SW 1271 (cell line): ENCODE results near the gene STT3B.

ENCODE experiments used
- DNase-seq, 2 experiments: peaks; one replicate each; lab custom pipeline; 2025; lab: John Stamatoyannopoulos, UW

STT3B gene

DNA sequence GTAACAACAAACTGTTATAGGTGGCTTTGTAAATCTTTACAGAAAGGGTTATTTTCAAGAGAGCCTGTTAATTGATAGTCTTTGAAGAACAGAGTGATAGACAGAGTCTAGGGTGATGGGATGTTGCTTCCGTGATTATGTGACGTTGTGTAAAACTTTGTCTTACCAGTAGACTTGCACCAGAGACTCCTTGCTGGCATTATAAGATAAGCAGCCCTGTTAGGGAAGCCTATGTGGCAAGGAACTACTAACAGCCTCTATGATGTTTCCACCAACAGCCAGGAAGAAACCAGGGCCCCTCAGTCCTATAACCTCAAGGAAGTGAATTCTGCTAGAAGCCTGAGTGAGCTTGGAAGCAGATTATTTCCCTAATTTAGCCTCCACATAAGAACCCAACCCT is 18.9 kb downstream of the STT3B start:
- DNase-seq, result no peak

DNA sequence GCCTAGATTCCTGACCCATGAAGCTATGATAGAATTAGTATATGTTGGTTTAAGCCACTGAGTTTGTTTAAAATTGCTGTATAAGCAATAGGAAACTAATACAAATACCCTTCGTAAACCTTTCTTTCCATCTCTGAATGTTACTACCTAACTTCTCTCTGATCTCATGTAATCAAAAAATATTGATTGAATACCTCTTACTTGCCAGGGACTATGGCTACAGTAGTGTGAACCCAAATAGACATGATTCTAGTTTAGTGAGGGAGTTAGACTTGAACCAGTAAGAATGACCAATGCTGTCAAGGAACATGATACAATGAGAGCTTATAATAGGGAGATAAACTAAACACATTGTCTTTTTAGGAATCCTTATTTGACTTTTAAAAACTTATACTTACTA is 19.4 kb downstream of the STT3B start:
- DNase-seq, result no peak

DNA sequence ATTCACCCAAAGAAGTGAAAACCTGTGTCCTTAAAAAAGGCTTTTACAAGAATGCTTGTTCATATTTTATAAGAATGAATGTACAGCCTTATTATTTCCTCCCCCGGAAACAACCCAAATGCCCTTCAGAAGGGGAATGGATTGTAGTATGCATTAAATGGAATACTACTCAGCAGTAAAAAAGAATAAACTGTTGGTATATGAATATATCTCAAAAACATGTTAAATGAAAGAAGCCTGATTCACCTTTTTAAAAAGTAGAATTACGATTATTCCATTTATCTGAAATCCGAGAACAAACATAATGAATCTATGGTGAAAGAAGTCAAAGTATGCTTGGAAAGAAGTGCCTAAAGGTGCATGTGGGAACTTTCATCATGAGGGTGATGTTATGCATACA is 20.5 kb downstream of the STT3B start:
- no peak for DNase-seq

DNA sequence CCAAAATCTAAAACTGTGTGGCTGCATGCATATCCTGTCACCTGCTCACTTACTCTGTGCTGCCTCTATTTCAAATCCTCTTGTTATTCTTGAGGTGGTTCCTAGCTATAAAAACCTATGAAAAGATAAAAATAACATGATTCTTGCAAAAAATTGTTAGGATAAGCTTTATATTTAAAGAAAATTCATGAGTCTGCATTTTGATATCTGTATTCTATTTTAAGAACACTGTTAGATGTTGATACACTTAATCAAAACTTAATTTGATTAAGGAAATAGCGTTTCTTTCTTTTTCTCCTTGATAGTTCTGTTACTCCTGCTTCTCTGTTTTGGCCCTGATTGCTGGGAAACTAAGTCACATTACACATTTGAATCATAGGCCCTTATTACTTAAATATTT is 22.5 kb downstream of the STT3B start:
- DNase-seq, result no peak

DNA sequence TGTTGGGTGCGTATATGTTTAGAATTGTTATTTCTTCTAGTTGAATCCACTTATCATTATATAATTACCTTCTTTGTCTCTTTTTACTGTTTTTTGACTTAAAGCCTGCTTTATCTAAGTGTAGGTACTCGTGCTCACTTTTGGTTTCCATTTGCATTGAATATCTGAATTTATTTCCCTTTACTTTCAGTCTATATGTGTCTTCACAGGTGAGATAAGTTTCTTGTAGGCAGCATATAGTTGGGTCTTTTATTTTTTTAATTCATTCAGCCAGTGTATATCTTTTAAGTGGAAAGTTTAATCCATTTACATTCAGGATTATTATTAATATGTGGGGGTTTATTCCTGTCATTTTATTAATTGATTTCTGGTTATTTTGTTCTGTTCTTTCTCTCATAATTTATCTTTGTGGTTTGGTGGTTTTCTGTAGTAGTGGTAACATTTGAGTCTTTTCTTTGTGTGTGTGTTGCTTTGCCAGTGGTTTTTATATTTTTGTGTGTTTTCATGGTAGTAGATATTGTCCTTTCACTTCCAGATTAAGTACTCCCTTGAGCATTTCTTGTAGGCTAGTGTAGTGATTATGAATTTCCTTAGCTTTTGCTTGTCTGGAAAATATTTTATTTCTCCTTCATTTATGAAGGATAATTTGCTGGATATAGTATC is 27.3 kb downstream of the STT3B start:
- no peak for DNase-seq

DNA sequence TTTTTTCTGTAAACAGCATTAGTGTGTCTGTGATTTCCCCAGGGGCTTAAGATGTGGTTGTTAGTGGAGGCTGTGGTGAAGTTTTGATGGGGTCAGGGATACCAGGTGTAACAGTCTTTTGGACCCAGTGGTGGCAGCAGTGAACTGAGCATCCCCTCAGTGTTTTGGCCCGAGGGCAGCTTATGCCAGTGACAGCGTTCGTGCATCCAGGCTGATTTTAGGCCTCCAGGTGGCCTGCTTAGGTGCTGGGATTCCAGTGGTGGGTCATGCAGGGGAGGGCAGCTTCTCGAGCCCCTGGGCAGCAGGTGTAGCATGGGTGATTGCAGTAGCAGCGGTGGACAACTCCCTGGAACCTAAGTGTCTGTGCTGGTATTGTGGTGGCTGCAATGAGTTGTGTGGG is 29.2 kb downstream of the STT3B start:
- no peak for DNase-seq

DNA sequence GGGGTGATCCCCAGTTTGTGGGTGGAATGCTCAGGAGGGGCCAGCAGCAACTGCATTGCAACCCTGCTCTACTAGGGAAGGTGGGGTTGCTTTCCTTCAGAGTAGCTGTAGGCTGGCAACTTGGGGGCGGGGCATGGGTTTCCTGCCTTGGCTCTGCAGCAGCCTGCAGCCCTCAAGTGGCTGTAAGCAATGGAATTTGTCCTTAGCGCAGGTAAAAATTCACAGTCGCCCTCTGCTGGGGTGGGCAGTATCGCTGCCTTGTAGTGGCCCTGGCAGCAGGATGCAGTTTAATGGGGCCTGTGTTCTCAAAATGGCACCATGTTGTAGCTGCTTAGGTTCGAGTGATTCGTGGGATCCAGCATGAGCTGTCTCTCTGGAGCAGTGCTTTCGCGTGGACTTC is 29.8 kb downstream of the STT3B start:
- DNase-seq, result no peak

DNA sequence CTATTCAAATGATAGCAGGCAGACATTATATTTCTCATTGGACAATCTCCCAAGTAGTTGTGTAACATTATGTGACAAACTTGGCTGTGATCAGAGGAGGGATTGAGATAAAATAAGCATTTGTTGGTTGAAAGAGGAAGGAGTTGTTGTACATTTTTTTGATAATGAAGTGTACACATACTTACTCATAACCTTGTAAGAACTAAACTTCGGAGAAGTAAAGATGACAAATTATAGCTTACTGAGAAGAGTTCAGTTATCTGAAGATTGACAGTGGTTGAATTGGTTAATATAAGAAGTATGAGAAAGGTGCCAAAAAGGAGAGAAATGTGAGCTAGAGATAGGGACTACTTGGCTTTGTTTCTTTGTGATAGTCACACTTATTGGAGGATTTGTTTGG is 32.6 kb downstream of the STT3B start:
- DNase-seq, result no peak

DNA sequence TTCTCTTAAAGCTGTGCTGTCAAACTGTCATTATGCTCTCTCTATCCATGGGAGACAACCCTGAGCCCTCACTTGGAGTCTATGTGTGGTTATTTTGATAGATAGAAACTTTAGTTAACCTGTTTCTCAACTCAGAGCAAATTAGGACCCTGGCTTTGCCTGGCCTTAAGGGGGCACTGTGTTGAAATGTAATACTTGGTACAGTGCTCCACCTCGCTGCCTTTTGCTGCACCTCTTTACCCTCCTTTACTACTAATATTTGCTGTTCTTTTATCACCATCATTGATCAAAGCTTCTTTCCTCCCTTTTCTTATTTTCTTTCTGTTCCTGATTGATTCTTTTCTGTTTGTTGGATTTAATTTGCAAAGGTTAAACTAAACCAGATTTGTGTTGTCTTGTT is 34.3 kb downstream of the STT3B start:
- peak in 1 of 2 experiments; percentile 11 for DNase-seq

DNA sequence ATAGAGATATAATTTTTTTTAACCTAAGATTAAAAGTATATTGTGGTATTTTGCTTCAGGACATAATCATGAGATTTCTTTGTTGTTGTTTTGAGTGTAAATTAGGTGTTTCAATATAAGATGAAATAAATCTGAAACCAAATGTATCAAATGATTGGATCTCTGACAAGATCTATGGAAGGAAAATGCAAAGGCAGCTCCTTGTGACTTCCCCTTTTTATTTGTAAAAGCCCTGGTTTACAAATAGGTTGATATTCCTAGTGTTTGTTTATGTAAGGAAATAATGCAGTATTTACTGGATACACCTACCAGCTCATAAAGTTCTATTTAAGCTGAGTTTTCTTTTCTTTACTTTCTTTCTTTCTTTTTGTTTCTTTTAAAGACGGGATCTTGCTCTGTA is 35.9 kb downstream of the STT3B start:
- DNase-seq, result no peak

DNA sequence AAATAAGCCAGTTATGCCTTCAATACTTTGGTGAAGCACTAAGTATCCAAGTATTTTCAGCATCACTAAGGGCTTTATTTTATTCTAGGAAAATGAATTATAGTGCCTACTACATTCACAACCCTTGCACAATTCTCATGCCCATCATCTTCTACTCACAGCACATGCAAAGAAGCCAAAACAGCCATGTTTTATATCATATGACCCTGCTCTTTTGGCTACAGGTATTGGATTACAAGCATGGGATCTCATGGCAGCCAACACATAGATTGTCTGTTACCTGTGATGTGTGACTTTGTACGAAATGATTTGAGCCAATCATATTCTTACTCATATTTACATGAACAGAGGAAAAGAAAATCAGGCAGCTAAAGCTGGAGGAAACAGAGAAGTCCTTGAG is 38.6 kb downstream of the STT3B start:
- DNase-seq, result no peak

DNA sequence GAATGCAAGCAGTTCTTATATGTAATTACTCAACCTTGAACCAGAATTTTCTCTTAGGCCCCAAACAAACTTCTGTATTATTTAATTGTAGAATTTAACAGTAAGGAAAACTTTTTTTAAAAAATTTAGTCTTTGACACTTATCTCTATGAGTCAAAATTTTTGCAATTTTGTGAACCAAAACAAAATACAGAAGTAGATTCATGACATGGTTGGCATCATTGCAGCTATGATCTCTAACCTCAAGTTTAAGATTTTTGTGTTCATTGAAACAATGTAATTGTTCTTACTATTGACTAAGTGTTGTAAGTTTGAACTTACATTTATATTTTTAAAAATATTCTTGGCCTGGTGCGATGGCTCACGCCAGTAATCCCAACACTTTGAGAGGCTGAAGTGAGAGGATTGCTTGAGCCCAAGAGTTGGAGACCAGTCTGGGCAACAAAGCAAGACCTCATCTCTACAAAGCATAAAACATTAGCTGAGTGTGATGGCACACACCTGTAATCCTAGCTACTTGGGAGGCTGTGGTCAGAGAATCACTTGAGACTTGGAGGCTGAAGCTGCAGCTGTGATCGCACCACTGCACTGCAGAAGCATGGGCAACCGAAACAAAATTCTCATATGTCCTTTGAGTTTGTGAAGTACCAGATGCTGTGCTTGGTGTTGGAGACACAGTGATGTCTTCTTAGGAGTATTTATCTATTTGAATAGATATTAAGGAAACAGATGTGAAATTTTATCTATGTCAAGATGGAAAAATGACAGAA is 39.7 kb downstream of the STT3B start:
- no peak for DNase-seq

DNA sequence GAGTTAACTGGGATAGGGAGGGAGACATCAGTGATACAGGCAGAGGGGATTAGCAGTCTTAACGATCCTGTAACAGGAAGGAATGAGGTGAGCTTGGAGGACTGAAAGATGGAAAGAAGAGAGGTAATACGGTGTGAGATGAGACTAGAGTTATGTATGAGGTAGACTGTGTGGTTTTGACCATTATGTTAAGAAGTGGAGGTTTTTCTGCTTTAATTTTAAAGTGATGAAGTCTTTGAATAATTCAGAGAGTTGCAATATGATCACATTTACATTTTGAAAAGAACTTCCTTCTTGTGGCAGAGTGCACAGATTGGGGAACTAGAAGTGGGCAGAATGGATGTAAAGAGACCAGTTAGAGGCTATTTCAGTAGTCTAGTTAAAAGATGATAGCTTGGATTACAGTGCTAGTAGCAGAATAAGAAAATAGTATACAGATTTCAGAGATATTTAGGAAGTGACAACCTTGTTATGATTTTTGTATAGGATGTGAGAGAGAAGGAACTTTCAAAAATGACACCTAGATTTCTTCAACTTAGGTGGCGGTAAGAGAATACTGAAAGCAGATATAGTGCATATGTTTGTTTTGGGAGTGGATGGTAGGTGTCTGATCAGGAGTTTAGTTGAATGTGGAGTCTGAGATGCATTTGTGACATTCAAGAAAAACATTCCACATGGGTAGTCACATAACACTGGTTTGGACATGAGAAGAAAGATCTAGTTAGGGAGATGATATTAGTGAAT is 40.5 kb downstream of the STT3B start:
- DNase-seq, result no peak

DNA sequence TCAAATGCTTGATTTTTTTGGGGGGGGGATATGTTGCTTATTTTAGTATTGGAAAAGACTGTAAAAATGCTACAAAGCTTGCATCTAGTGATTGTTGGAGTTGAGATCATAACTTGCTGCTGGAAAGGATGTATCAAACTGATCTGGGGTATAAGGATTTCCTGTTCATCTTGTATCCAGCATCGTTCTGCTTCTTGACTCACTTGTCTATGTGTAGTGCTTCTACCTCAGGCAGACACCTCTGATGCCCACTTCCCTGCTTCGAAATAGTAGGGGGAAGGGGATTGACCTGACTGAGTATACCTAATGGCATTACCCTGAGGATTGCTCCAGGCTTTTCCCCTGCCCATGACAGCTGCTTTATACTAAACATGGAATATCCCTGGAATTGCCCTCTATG is 42.7 kb downstream of the STT3B start:
- no peak for DNase-seq

DNA sequence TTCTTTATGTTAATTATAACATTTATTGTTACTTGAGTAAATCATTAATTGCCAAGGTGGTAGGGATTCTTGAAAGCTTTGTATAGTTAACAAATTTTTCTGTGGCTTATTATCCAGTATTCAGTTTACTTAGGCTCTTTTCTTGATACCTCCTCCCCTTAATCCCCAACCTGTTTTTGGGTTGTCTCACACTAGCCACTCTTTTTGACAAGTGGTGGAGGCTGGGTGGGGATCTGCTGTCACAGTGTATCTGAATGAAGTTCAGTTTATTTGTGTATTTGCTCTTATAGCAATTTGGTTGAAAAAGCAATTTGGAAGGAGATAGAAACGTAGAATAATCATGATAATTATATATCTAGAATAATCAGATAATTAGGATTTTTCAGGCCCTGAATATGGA is 43.8 kb downstream of the STT3B start:
- DNase-seq, result no peak

DNA sequence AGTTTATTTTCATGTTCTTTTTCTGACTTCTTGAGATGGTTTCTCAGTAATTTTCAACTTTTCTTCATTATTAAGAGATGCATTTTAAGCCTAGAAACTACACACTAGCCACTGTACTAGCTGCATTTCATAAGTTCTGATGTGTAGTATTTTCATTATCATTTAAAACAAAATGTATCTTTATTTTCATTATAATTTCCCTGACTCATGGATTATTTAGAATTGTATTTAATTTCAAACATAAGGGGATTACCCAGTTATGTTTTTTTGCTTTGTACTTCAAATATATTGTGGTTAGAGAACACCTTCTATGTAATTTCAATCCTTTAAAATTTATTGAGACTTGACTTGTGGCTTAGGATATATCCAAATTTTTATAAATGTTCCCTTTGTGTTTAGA is 44.5 kb downstream of the STT3B start:
- DNase-seq, result no peak

DNA sequence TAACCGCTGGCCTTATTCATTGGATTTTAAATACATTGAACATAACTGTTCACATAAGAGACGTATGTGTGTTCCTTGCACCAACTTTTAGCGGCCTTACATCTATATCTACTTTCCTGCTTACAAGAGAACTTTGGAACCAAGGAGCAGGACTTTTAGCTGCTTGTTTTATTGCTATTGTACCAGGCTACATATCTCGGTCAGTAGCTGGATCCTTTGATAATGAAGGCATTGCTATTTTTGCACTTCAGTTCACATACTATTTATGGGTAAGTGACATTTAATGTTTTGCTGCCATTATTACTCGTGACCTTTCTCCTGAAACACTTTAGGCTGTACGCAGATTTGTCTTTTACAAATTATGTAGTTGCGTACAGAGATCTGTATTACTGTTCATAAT is 47.1 kb downstream of the STT3B start:
- no peak for DNase-seq

DNA sequence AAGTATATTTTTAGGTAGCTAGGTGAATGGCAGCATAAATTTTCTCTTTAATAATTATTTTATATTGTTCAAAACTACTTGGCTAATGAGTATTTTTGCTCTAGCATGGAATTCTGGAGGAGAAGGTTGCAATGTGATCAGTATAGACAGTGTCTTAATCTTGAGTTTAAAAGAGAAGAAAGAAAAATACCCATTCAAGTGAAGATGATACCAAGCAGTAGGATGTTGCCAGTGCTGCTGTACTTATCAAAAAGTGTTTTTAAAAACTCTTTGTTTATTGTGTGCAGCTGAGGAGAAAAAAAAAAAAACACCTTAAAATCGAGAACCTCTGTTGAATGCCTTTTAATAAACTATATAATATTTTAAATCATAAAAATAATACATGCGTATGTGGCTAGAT is 47.9 kb downstream of the STT3B start:
- DNase-seq, result no peak

DNA sequence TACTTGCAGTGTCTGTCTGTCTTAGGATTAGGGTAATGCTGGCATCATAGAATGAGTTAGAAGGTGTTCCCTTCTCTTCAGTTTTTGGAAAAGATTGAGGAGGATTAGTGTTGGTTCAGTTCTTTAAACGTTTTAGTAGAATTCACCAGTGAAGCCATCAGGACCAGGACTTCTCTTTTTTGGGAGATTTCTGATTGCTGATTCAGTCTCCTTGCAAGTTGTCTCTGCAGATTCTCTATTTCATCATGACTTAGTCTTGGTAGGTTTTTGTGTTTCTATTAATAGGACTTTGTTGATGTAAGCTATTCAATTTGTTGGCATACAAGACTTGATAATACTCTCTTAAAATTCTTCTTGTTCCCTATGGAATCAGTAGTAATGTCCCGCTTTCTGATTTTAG is 48.9 kb downstream of the STT3B start:
- no peak for DNase-seq

DNA sequence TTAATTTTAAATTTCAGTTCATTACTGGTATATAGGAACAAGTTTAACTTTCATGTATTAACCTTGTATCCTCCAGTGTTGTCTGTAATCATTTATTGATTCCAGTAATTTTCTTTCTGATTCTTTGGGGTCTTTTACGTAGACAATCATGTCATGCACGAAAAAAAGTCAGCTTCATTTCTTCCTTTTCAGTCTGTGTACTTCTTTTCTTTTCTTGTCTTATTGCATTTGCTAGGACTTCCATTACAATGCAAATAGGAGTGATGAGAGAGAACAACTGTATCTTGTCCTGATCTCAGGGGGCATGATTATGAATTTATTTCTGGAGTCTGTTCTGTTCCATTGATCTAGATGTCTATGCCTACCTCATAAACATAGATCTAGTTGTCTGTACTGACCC is 56.5 kb downstream of the STT3B start:
- DNase-seq, result no peak

DNA sequence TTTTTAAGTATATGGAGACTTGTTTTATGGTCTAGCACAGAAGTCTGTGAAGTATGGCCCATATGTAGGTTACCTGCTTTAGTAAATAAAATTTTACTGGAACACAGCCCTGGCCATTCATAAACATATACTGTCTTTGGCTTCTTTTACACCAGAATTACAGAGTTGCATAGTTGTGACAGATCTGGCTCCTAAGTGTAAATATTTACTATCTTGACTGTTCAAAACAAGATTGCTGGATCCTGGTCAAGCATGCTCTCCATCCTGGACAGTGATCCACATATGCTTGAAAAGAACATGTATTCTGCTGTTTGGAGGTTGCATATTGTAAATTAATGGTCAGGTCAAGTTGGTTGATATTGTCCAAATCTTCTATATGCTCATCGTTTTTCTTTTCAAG is 57.9 kb downstream of the STT3B start:
- DNase-seq, result no peak

DNA sequence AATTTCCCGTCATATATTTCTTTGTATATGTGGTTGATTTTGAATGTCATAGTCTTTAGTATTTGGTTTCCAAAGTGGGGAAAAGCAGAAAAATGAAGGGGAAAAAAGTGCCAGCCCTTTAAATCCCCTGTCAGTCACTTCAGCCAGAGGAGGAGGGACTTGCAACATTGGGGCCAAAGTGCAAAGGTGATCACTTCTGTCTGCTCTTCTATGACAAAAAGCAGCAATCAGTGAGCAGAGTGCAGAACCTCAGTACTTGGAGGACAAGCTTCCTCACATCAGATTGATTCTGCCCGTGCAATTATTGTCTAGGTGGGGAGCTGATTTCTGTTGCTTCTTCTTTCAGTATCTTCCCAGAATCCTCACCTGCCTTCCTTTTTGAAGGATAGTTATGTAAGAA is 60.0 kb downstream of the STT3B start:
- no peak for DNase-seq

DNA sequence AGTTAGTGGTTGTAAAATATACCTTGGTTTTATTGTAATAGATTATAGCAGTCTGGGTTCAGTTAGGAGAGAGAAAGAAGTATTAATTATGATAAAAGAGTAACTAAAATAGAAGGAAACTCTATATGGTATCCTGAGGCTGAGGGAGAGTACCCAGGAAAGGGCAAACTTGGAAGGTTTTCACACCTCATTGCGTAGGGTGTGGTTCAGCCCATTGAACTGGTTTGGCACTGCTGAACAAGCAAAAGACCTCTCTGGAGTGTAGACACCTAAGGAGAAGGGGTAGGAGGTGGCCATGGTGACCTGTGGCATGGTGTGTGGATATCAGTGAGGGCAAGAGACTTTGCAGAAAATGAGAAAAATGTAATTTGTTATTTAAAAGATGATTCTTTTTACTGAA is 63.5 kb downstream of the STT3B start:
- DNase-seq, result no peak
